Measurements from ENCODE around the gene CD2BP2. TPM values are rescaled to one million over a fixed set of nuclear protein-coding genes. Genes with fewer than 3 reads are reported as not detected.

CD2BP2 gene
- total RNA-seq, 1 donor: 21.5 TPM

- no peaks in the 10 kb centered on the region for H3K27me3 ChIP-seq (ENCODE audit: insufficient read depth, low read length)
- peaks cover 29% of the 10 kb centered on the region for H3K4me1 ChIP-seq (ENCODE audit: insufficient read depth, low read length)
- no peaks in the 10 kb centered on the region for H3K9me3 ChIP-seq (ENCODE audit: low read depth, low read length)
- H3K4me3 ChIP-seq (ENCODE audit: low read length): no peak overlapping the region
Observed at GRCh38 chr16:30357085-30357714, 2.1 kb upstream of the CD2BP2 start.

- no peak overlapping the region for H3K4me3 ChIP-seq (ENCODE audit: low read length)
Observed at GRCh38 chr16:30356401-30357084, 1.4 kb upstream of the CD2BP2 start.

GRCh38 chr16:30355954-30356308, 823 bp upstream of the CD2BP2 start:
- Histone ChIP-seq H3K4me1 (ENCODE audit: insufficient read depth, low read length) (peaks cover 35% of the 10 kb centered on the region), H3K4me3 (ENCODE audit: low read length) (peak overlapping the region; percentile 90)

More at GRCh38 chr16:30356401-30357084, 1.4 kb upstream of the CD2BP2 start:
- H3K4me1 ChIP-seq (ENCODE audit: insufficient read depth, low read length): peaks cover 29% of the 10 kb centered on the region
- no peaks in the 10 kb centered on the region for H3K27me3 ChIP-seq (ENCODE audit: insufficient read depth, low read length)
- H3K9me3 ChIP-seq (ENCODE audit: low read depth, low read length): no peaks in the 10 kb centered on the region

GRCh38 chr16:30354423-30355143, 525 bp downstream of the CD2BP2 start:
- Histone ChIP-seq H3K4me3 (ENCODE audit: low read length) (peak overlapping the region; percentile 90), H3K9me3 (ENCODE audit: low read depth, low read length) (no peaks in the 10 kb centered on the region), H3K27me3 (ENCODE audit: insufficient read depth, low read length) (no peaks in the 10 kb centered on the region), H3K4me1 (ENCODE audit: insufficient read depth, low read length) (peaks cover 47% of the 10 kb centered on the region)

More at GRCh38 chr16:30355954-30356308, 823 bp upstream of the CD2BP2 start:
- Histone ChIP-seq H3K27me3 (ENCODE audit: insufficient read depth, low read length) (no peaks in the 10 kb centered on the region), H3K9me3 (ENCODE audit: low read depth, low read length) (no peaks in the 10 kb centered on the region)

GRCh38 chr16:30353438-30354129, 1.5 kb downstream of the CD2BP2 start:
- no peak overlapping the region for H3K4me3 ChIP-seq (ENCODE audit: low read length)
- peaks cover 52% of the 10 kb centered on the region for H3K4me1 ChIP-seq (ENCODE audit: insufficient read depth, low read length)

GRCh38 chr16:30352488-30353401, 2.4 kb downstream of the CD2BP2 start:
- Histone ChIP-seq H3K9me3 (ENCODE audit: low read depth, low read length) (no peaks in the 10 kb centered on the region), H3K27me3 (ENCODE audit: insufficient read depth, low read length) (no peaks in the 10 kb centered on the region), H3K4me1 (ENCODE audit: insufficient read depth, low read length) (peaks cover 52% of the 10 kb centered on the region), H3K4me3 (ENCODE audit: low read length) (no peak overlapping the region)

More at GRCh38 chr16:30353438-30354129, 1.5 kb downstream of the CD2BP2 start:
- no peaks in the 10 kb centered on the region for H3K9me3 ChIP-seq (ENCODE audit: low read depth, low read length)
- H3K27me3 ChIP-seq (ENCODE audit: insufficient read depth, low read length): no peaks in the 10 kb centered on the region

GRCh38 chr16:30351586-30352419, 3.3 kb downstream of the CD2BP2 start:
- Histone ChIP-seq H3K4me3 (ENCODE audit: low read length) (no peak overlapping the region), H3K27me3 (ENCODE audit: insufficient read depth, low read length) (no peaks in the 10 kb centered on the region), H3K4me1 (ENCODE audit: insufficient read depth, low read length) (peaks cover 52% of the 10 kb centered on the region), H3K9me3 (ENCODE audit: low read depth, low read length) (no peaks in the 10 kb centered on the region)

- Histone ChIP-seq H3K4me3 (ENCODE audit: low read length) (no peak overlapping the region), H3K27me3 (ENCODE audit: insufficient read depth, low read length) (no peaks in the 10 kb centered on the region), H3K9me3 (ENCODE audit: low read depth, low read length) (no peaks in the 10 kb centered on the region), H3K4me1 (ENCODE audit: insufficient read depth, low read length) (peaks cover 44% of the 10 kb centered on the region)
Observed at GRCh38 chr16:30351001-30351441, 4.1 kb downstream of the CD2BP2 start.

- no peaks in the 10 kb centered on the region for H3K9me3 ChIP-seq (ENCODE audit: low read depth, low read length)
- peaks cover 37% of the 10 kb centered on the region for H3K4me1 ChIP-seq (ENCODE audit: insufficient read depth, low read length)
- H3K27me3 ChIP-seq (ENCODE audit: insufficient read depth, low read length): no peaks in the 10 kb centered on the region
- no peak overlapping the region for H3K4me3 ChIP-seq (ENCODE audit: low read length)
Observed at GRCh38 chr16:30350134-30350871, 4.8 kb downstream of the CD2BP2 start.

- Histone ChIP-seq H3K4me3 (ENCODE audit: low read length) (no peak overlapping the region), H3K27me3 (ENCODE audit: insufficient read depth, low read length) (no peaks in the 10 kb centered on the region), H3K9me3 (ENCODE audit: low read depth, low read length) (no peaks in the 10 kb centered on the region), H3K4me1 (ENCODE audit: insufficient read depth, low read length) (peaks cover 37% of the 10 kb centered on the region)
Observed at GRCh38 chr16:30349675-30350074, 5.4 kb downstream of the CD2BP2 start.

- H3K27me3 ChIP-seq (ENCODE audit: insufficient read depth, low read length): no peaks in the 10 kb centered on the region
- peaks cover 30% of the 10 kb centered on the region for H3K4me1 ChIP-seq (ENCODE audit: insufficient read depth, low read length)
- H3K4me3 ChIP-seq (ENCODE audit: low read length): no peak overlapping the region
- H3K9me3 ChIP-seq (ENCODE audit: low read depth, low read length): no peaks in the 10 kb centered on the region
Observed at GRCh38 chr16:30348929-30349328, 6.2 kb downstream of the CD2BP2 start.

- Histone ChIP-seq H3K4me1 (ENCODE audit: insufficient read depth, low read length) (peaks cover 23% of the 10 kb centered on the region), H3K4me3 (ENCODE audit: low read length) (no peak overlapping the region), H3K27me3 (ENCODE audit: insufficient read depth, low read length) (no peaks in the 10 kb centered on the region), H3K9me3 (ENCODE audit: low read depth, low read length) (no peaks in the 10 kb centered on the region)
Observed at GRCh38 chr16:30348113-30348512, 7.0 kb downstream of the CD2BP2 start.

- no peak overlapping the region for H3K4me3 ChIP-seq (ENCODE audit: low read length)
- H3K27me3 ChIP-seq (ENCODE audit: insufficient read depth, low read length): no peaks in the 10 kb centered on the region
- no peaks in the 10 kb centered on the region for H3K9me3 ChIP-seq (ENCODE audit: low read depth, low read length)
- H3K4me1 ChIP-seq (ENCODE audit: insufficient read depth, low read length): peaks cover 20% of the 10 kb centered on the region
Observed at GRCh38 chr16:30346286-30346685, 8.8 kb downstream of the CD2BP2 start.
